HG03342 (cell line): ENCODE results near the gene C6orf120.
"Not testable (repeated sequence)": the region's sequence is repeated elsewhere in the genome, so short reads cannot be mapped to it uniquely, and the experiment has no call there.

Source experiments
- ATAC-seq: cut with Tn5 transposase; IDR thresholded peaks from one replicate; pipeline ENCODE4 v1.9.1; 2021; ENCODE audit warnings: mild to moderate bottlenecking, moderate library complexity; ENCODE audit not compliant: unreplicated experiment

Gene C6orf120

GRCh38 chr6:169677096-169677495 is 24.8 kb upstream of the C6orf120 start:
- ATAC-seq: no peak

- no peak for ATAC-seq
Observed at GRCh38 chr6:169678342-169678741, 23.6 kb upstream of the C6orf120 start.

- no peak for ATAC-seq
Observed at GRCh38 chr6:169684056-169684455, 17.9 kb upstream of the C6orf120 start.

- ATAC-seq: no peak
Observed at GRCh38 chr6:169685860-169686259, 16.1 kb upstream of the C6orf120 start.

GRCh38 chr6:169689287-169689686 is 12.6 kb upstream of the C6orf120 start:
- ATAC-seq: no peak

- ATAC-seq: no peak
Observed at GRCh38 chr6:169691260-169691659, 10.7 kb upstream of the C6orf120 start.

- ATAC-seq: no peak
Observed at GRCh38 chr6:169692516-169692915, 9.4 kb upstream of the C6orf120 start.

GRCh38 chr6:169695131-169695530 is 6.8 kb upstream of the C6orf120 start:
- no peak for ATAC-seq

GRCh38 chr6:169697115-169697514 is 4.8 kb upstream of the C6orf120 start:
- ATAC-seq: not testable (repeated sequence)

GRCh38 chr6:169700296-169700695 is 1.6 kb upstream of the C6orf120 start:
- ATAC-seq: no peak

GRCh38 chr6:169701311-169701953 is 494 bp upstream of the C6orf120 start:
- ATAC-seq: peak; percentile 6

- peak; percentile 13 for ATAC-seq
Observed at GRCh38 chr6:169702840-169703246, 917 bp downstream of the C6orf120 start.

GRCh38 chr6:169707772-169708171 is 5.8 kb downstream of the C6orf120 start:
- no peak for ATAC-seq

GRCh38 chr6:169709293-169709692 is 7.4 kb downstream of the C6orf120 start:
- peak; percentile 58 for ATAC-seq

- ATAC-seq: no peak
Observed at GRCh38 chr6:169710009-169710408, 8.1 kb downstream of the C6orf120 start.

GRCh38 chr6:169714178-169714577 is 12.3 kb downstream of the C6orf120 start:
- no peak for ATAC-seq

GRCh38 chr6:169714595-169714994 is 12.7 kb downstream of the C6orf120 start:
- no peak for ATAC-seq

GRCh38 chr6:169719117-169719516 is 17.2 kb downstream of the C6orf120 start:
- no peak for ATAC-seq

- no peak for ATAC-seq
Observed at GRCh38 chr6:169720207-169720855, 18.4 kb downstream of the C6orf120 start.

- peak; percentile 16 for ATAC-seq
Observed at GRCh38 chr6:169722362-169723199, 20.7 kb downstream of the C6orf120 start.

GRCh38 chr6:169723200-169723909 is 21.4 kb downstream of the C6orf120 start:
- peak; percentile 40 for ATAC-seq
